ENCODE results near the gene SELENOP. TPM values are rescaled to one million over a fixed set of nuclear protein-coding genes. Genes with fewer than 3 reads are reported as not detected.

The SELENOP gene, protein sequence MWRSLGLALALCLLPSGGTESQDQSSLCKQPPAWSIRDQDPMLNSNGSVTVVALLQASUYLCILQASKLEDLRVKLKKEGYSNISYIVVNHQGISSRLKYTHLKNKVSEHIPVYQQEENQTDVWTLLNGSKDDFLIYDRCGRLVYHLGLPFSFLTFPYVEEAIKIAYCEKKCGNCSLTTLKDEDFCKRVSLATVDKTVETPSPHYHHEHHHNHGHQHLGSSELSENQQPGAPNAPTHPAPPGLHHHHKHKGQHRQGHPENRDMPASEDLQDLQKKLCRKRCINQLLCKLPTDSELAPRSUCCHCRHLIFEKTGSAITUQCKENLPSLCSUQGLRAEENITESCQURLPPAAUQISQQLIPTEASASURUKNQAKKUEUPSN
- 134 and 182 TPM in 2 replicates for total RNA-seq

DNA sequence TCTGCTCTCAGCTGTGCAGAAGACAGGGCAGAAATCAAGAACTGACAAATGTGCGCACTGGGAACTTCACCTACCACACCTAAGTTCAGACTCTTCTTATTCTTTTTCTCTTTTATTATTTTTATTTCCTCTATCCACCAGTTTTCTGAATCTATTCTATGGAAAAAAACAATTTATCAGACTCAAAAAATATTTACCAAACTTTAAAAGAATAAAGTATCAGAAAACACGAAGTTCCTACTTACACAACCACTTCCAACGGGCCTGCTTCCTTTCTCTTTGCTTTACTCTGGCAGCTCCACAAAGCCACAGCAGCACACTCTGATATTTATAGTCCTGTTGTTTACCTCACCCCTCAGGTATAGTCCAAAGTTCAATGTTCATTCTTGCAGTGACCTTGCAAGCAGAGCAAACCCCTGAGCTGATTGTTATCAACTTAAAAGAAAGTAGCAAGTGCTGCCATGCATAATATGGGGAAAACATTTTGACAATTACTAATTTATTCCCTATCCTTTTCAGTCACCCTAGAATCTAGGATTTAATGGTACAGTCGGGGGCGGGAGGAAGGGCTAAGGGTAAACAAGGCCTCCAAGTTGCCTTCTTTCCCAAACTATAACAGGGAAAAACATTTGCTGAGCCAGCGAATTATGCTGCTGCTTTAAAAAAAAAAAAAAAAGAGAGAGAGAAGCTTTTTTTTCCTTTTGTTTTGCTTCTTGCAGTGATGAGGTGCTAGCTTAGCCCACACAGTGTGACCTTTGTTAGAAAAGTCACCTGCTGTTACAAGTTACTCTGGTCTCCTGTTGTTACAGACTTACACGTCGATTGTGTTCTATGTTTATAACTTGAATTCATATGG lies at the start of gene SELENOP:
Gene SELENOP (minus strand): TSS at position 302 of the 856 bp plus-strand sequence. CDS start 3,539 bp downstream, outside the sequence.

DNA sequence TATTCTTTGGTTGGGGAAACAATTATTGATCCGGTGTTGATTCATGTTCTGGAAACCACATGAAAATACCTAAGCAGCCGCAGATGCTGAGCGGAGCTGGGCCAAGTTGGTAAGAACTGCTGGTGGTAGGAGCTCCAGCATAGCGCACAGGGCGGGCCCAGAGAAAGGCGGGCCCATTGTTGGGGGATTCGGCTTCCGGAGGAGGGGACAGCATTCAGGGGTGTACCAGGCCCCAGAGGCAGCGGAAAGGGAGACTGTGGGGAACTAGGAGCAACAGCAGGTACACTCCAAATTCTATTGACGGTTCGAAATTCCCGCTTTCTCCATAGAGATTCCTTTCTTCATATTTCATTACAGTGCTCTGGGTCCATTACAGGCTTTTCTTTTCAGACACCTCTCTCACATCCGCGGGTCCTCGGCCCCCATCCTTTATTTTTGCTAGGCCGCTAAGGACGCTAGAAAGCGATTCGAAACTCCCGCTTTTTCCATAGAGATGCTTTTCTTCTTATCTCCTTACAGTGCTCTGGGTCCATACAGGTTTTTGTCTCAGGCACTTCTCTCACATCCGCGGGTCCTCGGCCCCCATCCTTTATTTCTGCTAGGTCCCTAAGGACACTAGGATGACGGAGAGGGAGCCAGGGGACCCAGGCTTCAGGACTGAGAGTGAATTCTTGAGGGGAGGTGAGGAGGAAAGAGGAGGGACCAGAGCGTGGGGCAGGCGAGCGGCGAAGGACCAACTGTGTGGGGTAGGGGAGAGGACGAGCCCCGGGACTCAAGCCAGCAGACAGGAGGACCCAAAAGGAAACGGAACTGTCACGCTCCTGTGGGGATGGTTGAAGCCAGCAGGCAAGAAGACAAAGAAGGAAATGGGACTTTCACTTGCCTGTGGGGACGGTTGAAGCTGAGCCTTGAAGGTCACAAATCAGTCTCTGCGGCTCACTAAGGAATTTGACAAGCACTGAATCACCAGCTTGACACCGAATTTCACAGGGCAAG lies 54.8 kb downstream of the SELENOP start, which contains the start of gene CCDC152:
Gene CCDC152 (plus strand): TSS at position 213 of the 996 bp plus-strand sequence. CDS start 2,304 bp downstream, outside the sequence.

Other genes starting within 250 kb of the SELENOP start
- 1.3 and 3.2 TPM in 2 replicates for gene CCDC152, start 55.1 kb downstream of the SELENOP start, total RNA-seq
- 1.1 and 10.6 TPM in 2 replicates for gene ANXA2R, start 228.4 kb upstream of the SELENOP start, total RNA-seq